Measurements from ENCODE around the gene DAPL1.
"Not testable (repeated sequence)": the region's sequence is repeated elsewhere in the genome, so short reads cannot be mapped to it uniquely, and the experiment has no call there.

The DAPL1 gene

DNA sequence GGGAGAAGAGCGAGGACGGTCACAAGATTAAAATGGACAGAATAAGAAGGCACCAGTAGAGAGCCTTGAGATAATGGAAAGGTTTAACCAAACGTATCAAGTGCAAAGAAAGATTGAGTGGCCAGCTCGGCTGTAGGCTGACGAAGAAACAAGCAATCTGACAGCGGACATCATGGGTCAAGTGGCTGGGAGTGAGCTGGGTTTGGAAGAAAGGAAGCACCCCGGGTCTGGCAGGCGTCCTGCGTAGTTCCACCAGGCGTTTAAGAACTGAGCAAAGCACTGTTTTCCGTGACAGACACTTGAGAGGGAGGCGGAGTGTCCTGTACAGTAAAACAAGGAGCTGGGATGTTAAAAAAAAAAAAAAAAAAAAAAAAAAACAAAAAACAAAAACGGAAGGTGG, 27.1 kb downstream of the DAPL1 start:
- no peak for DNase-seq (ENCODE audit: low read depth)

DNA sequence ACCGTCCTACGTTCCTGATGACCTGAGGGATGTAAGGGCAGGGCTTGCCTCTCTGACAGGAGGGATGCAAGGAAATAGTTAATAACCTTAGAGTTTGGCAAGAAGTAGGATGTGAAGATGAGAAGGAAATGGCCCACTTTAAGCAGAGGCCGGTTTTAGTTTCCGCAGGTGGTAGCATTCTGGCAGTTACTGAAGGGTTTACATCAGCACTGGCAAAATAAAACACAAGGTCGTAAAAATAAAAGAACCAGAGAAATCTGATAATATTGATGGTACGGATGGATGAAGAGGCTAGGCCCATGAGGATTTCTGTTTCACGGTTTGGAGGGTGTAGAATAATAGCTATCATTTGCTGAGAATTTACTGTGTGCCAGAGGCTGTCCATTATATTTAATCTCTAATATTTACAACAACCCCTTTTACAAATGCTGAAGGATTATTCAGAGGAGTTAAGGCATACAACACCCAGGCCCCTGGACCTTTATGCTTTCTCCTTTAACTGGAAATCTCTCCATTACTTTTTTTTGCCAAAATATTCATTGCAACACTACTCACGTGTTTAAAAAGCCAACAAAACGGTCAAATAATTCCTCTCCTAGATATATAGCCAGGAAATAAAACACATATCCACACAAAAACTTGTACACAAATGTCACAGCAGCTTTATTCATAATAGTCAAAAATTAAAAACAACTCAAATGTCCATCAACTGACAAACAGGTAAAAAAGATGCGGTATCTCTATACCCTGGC, 28.5 kb downstream of the DAPL1 start:
- DNase-seq (ENCODE audit: low read depth), result no peak

DNA sequence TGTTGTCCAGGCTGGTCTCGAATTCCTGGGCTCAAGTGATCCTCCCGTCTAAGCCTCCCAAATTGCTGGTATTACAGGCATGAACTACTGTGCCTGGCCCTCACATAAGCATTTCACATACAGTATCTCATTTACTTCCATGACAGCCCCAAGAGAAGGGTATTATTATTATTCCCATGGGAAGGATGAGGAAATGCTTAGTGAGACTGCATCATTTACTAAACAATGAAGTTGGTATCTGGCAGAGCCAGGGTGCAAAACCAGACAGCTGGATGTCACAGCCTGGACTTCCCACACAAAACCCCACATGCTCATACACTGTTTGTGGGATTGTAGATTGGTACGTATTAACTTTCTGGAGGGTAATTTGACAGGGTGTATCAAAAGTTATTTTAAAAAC, 29.9 kb downstream of the DAPL1 start:
- DNase-seq (ENCODE audit: low read depth), result no peak

DNA sequence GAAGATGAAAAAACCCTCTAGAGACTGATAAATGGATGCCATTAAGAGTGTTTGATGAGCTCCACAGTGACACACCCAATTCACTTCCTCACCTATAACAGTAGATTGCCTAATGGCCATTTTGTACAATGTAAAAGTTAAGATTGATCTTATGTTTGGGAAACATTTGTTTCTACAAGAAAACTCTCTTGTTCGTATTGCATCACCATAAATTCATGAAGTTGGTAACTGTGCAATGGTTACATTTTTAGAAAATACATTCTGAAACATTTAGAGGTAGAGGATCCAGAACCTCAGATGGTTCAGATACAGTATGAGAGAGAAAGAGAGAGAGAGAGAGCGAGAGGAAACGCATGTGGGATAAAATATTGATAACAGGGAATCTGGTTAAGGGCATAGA, 31.8 kb downstream of the DAPL1 start:
- DNase-seq (ENCODE audit: low read depth), result no peak

DNA sequence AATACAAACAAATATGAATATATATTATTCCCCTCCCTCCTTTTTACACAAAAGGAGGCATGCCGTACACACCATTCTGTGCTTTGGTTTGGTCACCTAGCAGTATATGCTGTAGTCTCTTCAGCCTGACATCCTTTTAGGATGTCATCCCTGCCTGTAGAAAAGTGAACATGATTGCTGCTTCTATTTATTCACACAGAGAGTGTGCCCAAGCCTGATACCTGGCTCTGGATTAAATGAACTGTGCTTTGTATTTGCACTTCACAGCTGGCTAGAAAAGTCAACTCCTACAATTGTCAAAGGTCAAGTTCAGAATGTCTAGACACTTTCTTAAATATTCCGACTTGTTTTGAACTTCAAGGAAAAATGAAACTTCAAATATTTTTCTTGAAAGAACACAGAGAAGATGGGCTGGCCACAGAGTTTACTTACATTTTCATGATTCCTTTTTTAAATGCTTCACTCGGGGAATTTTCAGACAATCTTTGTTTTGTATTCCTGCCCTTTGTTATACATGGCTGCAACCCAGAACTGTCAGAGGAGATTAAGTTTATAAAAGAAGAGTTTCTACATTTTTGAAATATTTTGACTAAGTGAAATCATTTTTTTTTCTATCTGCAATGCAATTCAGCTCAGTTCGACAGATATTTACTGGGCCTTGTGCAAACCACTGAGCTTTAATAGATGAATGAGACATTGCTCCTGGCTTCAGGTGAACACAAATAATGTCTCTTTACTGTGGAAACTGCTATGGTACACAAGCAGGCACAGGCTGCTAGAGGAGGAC, 33.5 kb downstream of the DAPL1 start:
- DNase-seq (ENCODE audit: low read depth), result no peak

DNA sequence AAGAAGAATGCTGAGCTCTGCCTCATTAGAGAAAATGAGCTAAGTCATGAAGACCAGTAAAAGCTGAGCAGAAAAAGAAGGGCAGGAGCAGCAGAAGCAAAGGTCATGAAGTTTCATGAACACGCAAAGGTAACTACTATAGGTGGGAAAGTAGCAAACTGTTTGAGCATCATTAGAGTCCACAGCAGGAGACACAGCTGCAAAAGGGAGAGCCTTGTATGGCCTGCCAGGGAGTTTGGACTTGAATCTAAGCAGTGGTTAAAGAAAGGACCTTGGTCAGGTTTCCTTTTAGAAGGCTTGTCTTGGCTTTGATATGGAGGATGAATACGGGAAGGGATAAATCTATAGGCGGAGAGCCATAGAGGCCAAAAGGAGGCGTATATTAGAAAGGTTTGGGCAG, 34.0 kb downstream of the DAPL1 start:
- no peak for DNase-seq (ENCODE audit: low read depth)

DNA sequence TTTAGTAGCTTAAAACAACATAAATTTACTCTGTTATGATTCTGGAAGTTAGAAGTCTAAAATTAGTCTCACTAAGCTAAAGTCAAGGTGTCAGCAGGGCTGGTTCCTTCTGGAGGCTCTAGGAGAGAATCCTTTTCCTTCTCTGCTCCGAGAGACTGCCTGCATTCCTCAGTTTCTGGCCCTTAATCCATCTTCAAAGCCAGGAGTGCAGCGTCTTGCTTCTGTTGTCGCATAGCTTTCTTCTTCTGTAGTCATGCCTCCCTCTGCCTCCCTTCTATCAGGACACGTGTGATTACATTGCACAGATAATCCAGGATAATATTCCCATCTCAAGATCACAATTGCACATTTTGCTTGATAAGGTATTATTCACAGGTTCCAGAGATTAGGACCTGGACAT, 35.1 kb downstream of the DAPL1 start:
- no peak for DNase-seq (ENCODE audit: low read depth)

DNA sequence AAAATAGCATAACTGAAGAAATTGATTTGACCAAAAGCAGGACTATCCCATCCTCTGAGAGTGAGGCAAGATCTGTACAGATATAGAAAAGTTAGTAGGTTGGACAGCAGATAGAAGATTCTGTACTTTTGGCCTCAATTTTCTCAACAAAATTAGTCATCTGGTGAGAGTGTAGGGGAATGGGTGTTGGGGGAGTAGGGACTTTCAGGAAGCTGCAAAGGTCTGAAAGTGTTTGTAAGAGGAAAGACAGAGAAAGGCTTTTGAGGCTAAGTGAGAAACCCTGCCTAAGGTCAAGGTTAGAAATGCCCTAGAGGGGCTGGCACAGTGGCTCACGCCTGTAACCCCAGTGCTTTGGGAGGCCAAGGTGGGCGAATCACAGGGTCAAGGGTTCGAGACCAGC, 40.3 kb downstream of the DAPL1 start:
- DNase-seq (ENCODE audit: low read depth), result no peak

DNA sequence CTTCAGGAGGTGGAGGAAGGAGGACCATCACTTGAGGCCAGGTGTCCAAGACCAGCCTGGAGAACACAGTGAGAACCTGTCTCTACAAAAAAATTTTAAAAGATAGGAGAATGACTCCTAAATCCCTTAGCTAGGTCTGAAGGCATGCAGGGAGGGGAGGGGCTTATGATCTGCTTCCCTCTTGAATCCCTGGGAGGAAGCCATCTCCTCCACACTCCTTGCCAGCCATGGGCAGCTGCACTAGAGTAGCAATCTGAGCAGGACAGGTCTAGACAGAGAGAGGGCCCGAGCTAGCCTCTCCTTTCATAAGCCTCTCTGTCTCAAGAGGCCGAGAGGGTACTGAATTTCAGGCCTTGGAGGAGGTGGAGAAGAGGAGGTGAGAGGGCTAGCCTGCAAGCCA, 42.5 kb downstream of the DAPL1 start:
- DNase-seq (ENCODE audit: low read depth), result no peak

DNA sequence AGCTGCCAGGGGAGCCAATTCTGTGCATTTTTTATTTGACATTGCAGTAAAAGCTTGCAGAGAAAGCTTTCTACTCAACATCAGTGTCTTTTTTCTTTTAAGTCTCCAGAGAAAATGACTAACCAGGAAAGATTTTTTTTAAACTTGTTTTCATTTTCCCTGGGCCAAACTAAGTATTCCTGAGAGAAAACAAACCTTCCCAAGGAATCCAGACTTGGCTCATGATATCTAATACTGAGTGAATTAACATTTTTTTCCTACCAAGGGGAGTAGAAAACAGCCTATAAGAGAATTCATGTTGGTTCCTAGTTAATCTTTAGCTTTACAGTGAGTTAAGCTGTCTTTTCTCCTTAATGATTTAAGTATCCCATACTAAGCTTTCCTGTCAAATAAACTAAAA, 46.7 kb downstream of the DAPL1 start:
- no peak for DNase-seq (ENCODE audit: low read depth)

DNA sequence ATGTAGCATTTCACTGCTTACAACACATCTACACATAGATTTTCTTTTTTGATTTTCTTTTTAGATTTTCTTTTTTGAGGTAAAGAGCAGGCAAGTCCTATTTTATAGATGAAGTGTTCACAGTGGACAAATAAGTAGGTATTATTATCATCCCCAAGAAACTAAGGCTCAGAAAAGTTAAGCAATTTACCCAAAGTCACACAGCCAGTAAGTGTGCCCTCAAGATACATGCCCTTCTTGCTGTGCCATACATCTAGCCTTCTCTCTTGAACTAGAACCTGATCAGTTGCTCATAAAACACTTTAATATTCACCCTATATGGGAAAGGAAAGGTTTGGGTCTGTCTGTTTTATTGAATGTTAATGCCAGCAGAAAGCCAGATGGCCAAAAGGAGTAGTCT, 50.3 kb downstream of the DAPL1 start:
- DNase-seq (ENCODE audit: low read depth), result no peak

DNA sequence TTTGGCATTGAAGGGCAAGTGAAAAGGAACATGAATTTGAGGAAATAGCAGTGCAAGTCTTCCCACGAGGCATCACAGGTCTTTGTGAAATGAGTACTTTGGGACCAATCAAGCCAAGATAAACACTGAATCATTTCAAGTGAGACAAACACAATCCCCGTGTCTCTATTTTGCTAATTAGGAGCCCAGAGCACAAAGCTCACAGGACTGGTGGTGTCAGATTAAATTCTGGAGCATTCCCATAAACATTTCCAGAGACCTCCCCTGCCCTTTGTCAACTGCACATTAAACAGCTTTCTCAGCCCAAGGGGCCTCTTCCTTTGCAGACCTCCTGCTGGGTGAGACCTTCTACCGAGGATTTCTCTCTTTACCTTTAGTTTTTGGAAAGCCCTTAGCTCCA, 50.7 kb downstream of the DAPL1 start:
- DNase-seq (ENCODE audit: low read depth), result no peak

DNA sequence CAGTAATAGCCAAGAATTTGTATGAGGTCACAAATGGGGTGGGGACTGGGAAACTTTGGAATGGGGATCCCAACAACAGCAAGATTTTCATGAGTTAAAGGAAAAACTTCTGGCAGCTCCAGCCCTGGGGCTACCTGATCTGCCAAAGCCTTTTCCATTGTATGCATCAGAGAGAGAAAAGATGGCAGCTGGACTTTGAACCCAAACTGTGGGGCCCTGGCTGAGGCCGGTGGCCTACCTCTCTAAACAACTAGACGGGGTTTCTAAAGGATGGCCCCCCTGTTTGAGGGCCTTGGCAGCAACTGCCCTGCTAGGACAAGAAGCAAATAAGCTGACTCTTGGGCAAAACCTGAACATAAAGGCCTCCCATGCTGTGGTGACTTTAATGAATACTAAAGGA, 52.4 kb downstream of the DAPL1 start:
- not testable (repeated sequence) for DNase-seq (ENCODE audit: low read depth)

DNA sequence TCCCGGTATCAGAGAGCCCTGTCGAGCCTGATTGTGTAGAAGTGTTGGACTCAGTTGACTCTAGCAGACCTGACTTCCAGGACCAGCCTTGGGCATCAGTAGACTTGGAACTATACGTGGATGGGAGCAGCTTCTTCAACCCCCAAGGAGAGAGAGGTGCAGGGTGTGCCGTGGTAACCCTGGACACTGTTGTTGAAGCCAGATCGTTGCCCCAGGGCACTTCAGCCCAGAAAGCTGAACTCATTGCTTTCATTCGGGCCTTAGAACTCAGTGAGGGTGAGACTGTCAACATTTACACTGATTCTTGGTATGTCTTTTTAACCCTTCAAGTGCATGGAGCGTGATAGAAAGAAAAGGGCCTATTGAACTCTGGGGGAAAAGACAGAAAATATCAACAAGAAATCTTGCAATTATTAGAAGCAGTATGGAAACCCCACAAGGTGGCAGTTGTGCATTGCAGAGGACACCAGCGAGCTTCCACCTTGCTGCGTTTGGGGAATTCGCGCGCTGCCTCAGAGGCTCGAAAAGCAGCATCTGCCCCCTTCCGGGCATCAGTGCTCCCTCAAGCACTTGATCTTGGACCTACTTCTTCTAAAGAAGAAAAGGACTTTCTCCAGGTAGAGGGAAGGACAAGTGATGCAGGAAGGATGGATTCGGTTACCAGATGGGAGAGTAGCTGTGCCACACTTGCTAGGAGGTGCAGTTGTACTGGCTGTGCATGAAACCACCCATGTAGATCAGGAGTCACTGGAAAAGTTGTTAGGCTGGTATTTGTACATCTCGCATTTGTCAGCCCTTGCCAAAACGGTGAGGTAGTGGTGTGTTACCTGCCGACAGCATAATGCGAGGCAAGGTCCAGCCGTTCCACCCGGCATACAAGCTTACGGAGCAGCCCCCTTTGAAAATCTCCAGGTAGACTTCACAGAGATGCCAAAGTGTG, 53.2 kb downstream of the DAPL1 start:
- not testable (repeated sequence) for DNase-seq (ENCODE audit: low read depth)

DNA sequence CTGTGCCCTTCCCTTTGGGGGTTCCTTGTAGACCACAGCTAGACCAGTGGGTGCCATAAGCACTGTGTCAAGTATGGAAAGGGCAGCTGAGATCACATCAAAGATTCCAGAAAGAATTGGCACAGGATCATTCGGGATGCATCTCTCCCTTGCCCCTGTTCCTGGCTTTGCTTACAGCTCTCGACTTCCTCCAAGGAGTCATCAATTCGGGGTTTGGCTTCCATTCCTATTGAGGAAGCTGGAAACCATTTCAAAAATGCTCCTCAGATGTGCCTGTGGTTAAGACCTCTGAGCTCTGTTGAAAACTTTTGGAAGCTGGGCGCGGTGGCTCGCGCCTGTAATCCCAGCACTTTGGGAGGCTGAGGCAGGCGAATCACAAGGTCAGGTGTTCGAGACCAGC, 65.1 kb downstream of the DAPL1 start:
- DNase-seq (ENCODE audit: low read depth), result not testable (repeated sequence)

DNA sequence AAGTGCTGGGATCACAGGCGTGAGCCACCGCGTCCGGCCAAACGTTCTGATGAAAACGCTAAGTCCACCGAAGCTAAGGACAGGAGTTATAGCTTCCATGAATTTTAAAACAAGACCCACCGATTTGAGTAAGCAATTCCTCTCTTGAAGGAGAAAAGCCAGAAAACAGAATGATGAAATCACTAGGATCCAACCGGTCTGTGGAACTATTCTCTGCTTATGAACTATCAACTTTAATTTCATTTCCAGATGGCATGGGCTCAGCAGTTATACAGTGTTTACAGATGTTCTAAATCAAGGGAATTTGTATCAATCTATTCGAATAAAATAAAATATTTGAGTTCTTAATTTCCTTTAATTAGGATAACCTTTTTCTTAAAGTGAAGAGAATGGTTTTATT, 66.5 kb downstream of the DAPL1 start:
- not testable (repeated sequence) for DNase-seq (ENCODE audit: low read depth)

DNA sequence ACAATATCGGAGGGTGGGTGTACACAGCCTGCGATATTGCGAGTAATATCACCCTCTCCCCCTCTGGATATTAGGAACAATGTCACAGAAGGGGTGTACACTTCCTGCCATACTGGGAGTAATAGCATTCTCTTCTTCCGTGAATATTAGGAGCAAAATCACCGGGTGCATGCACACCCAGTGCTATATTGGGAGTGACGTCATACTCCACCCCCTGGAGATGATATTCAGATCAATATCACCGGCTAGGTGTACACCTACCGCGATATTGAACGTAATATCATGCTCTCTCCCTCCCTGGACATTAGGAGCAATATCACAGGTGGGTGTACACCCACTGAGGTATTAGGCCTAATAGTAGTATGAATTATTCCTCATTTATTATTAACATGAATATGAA, 70.4 kb downstream of the DAPL1 start:
- DNase-seq (ENCODE audit: low read depth), result not testable (repeated sequence)

All from non-pigmented ciliary epithelial cell (primary cell).